ENCODE measurements around the gene MAX.

MAX gene

GRCh38 chr14:65057695-65058094 lies 44.6 kb downstream of the MAX start:
- Histone ChIP-seq H3K36me3 (ENCODE audit: control insufficient read depth in 5 of 5, insufficient read depth in 5 of 5, low read length in 5 of 5) (peaks cover 14 to 45% (median 38%) of the 10 kb centered on the region in 5 donors), H3K4me3 (ENCODE audit: low read depth in 1 of 5, low read length in 5 of 5) (no peak overlapping the region), H3K4me1 (ENCODE audit: control insufficient read depth in 5 of 5, insufficient read depth in 5 of 5, low read length in 5 of 5) (peaks cover 0 to 3% (median 2%) of the 10 kb centered on the region in 5 donors), H3K9ac (ENCODE audit: low read length in 5 of 5) (no peak overlapping the region), H3K27ac (ENCODE audit: low read depth, low read length) (no peak overlapping the region), H3K27me3 (ENCODE audit: control insufficient read depth in 5 of 5, insufficient read depth in 4 of 5, low read length in 5 of 5) (no peaks in the 10 kb centered on the region), H3K9me3 (ENCODE audit: control insufficient read depth in 5 of 5, low read length in 5 of 5) (no peaks in the 10 kb centered on the region)

- Histone ChIP-seq H3K9ac (ENCODE audit: low read length in 5 of 5) (no peak overlapping the region), H3K27me3 (ENCODE audit: control insufficient read depth in 5 of 5, insufficient read depth in 4 of 5, low read length in 5 of 5) (no peaks in the 10 kb centered on the region), H3K36me3 (ENCODE audit: control insufficient read depth in 5 of 5, insufficient read depth in 5 of 5, low read length in 5 of 5) (peaks cover 14 to 27% (median 20%) of the 10 kb centered on the region in 5 donors), H3K9me3 (ENCODE audit: control insufficient read depth in 5 of 5, low read length in 5 of 5) (no peaks in the 10 kb centered on the region), H3K27ac (ENCODE audit: low read depth, low read length) (no peak overlapping the region), H3K4me1 (ENCODE audit: control insufficient read depth in 5 of 5, insufficient read depth in 5 of 5, low read length in 5 of 5) (peaks cover 0 to 3% (median 0%) of the 10 kb centered on the region in 5 donors), H3K4me3 (ENCODE audit: low read depth in 1 of 5, low read length in 5 of 5) (no peak overlapping the region)
These were observed 47.7 kb downstream of the MAX start for GRCh38 chr14:65054471-65055085.

- Histone ChIP-seq H3K27ac (ENCODE audit: low read depth, low read length) (no peak overlapping the region), H3K4me3 (ENCODE audit: low read depth in 1 of 5, low read length in 5 of 5) (no peak overlapping the region), H3K36me3 (ENCODE audit: control insufficient read depth in 5 of 5, insufficient read depth in 5 of 5, low read length in 5 of 5) (peaks cover 14 to 27% (median 20%) of the 10 kb centered on the region in 5 donors), H3K27me3 (ENCODE audit: control insufficient read depth in 5 of 5, insufficient read depth in 4 of 5, low read length in 5 of 5) (no peaks in the 10 kb centered on the region), H3K9me3 (ENCODE audit: control insufficient read depth in 5 of 5, low read length in 5 of 5) (no peaks in the 10 kb centered on the region), H3K4me1 (ENCODE audit: control insufficient read depth in 5 of 5, insufficient read depth in 5 of 5, low read length in 5 of 5) (peaks cover 0 to 3% (median 0%) of the 10 kb centered on the region in 5 donors), H3K9ac (ENCODE audit: low read length in 5 of 5) (no peak overlapping the region)
These were observed 48.9 kb downstream of the MAX start for GRCh38 chr14:65053466-65053865.

GRCh38 chr14:65052832-65053231 lies 49.5 kb downstream of the MAX start:
- Histone ChIP-seq H3K9ac (ENCODE audit: low read length in 5 of 5) (no peak overlapping the region), H3K4me1 (ENCODE audit: control insufficient read depth in 5 of 5, insufficient read depth in 5 of 5, low read length in 5 of 5) (peaks cover 0 to 3% (median 0%) of the 10 kb centered on the region in 5 donors), H3K4me3 (ENCODE audit: low read depth in 1 of 5, low read length in 5 of 5) (no peak overlapping the region), H3K36me3 (ENCODE audit: control insufficient read depth in 5 of 5, insufficient read depth in 5 of 5, low read length in 5 of 5) (peaks cover 13 to 28% (median 21%) of the 10 kb centered on the region in 5 donors), H3K27ac (ENCODE audit: low read depth, low read length) (no peak overlapping the region), H3K9me3 (ENCODE audit: control insufficient read depth in 5 of 5, low read length in 5 of 5) (no peaks in the 10 kb centered on the region), H3K27me3 (ENCODE audit: control insufficient read depth in 5 of 5, insufficient read depth in 4 of 5, low read length in 5 of 5) (no peaks in the 10 kb centered on the region)

GRCh38 chr14:65045709-65046108 lies 56.6 kb downstream of the MAX start:
- H3K27ac ChIP-seq (ENCODE audit: low read depth, low read length), result no peak overlapping the region
- H3K9ac ChIP-seq (ENCODE audit: low read length in 5 of 5), result no peak overlapping the region
- H3K36me3 ChIP-seq (ENCODE audit: control insufficient read depth in 5 of 5, insufficient read depth in 5 of 5, low read length in 5 of 5), result peaks cover 12 to 38% (median 23%) of the 10 kb centered on the region in 5 donors
- no peaks in the 10 kb centered on the region for H3K9me3 ChIP-seq (ENCODE audit: control insufficient read depth in 5 of 5, low read length in 5 of 5)
- H3K27me3 ChIP-seq (ENCODE audit: control insufficient read depth in 5 of 5, insufficient read depth in 4 of 5, low read length in 5 of 5), result no peaks in the 10 kb centered on the region
- H3K4me1 ChIP-seq (ENCODE audit: control insufficient read depth in 5 of 5, insufficient read depth in 5 of 5, low read length in 5 of 5), result peaks cover 0 to 13% (median 6%) of the 10 kb centered on the region in 5 donors
- H3K4me3 ChIP-seq (ENCODE audit: low read depth in 1 of 5, low read length in 5 of 5), result no peak overlapping the region

- H3K27ac ChIP-seq (ENCODE audit: low read depth, low read length), result no peak overlapping the region
These were observed 57.3 kb downstream of the MAX start for GRCh38 chr14:65045006-65045405.

GRCh38 chr14:65044596-65044959 lies 57.7 kb downstream of the MAX start:
- Histone ChIP-seq H3K27me3 (ENCODE audit: control insufficient read depth in 5 of 5, insufficient read depth in 4 of 5, low read length in 5 of 5) (no peaks in the 10 kb centered on the region), H3K9ac (ENCODE audit: low read length in 5 of 5) (no peak overlapping the region), H3K4me3 (ENCODE audit: low read depth in 1 of 5, low read length in 5 of 5) (no peak overlapping the region), H3K9me3 (ENCODE audit: control insufficient read depth in 5 of 5, low read length in 5 of 5) (no peaks in the 10 kb centered on the region), H3K27ac (ENCODE audit: low read depth, low read length) (no peak overlapping the region), H3K36me3 (ENCODE audit: control insufficient read depth in 5 of 5, insufficient read depth in 5 of 5, low read length in 5 of 5) (peaks cover 12 to 40% (median 26%) of the 10 kb centered on the region in 5 donors), H3K4me1 (ENCODE audit: control insufficient read depth in 5 of 5, insufficient read depth in 5 of 5, low read length in 5 of 5) (peaks cover 0 to 13% (median 6%) of the 10 kb centered on the region in 5 donors)

More at GRCh38 chr14:65045006-65045405, 57.3 kb downstream of the MAX start:
- Histone ChIP-seq H3K9ac (ENCODE audit: low read length in 5 of 5) (no peak overlapping the region), H3K27me3 (ENCODE audit: control insufficient read depth in 5 of 5, insufficient read depth in 4 of 5, low read length in 5 of 5) (no peaks in the 10 kb centered on the region), H3K4me1 (ENCODE audit: control insufficient read depth in 5 of 5, insufficient read depth in 5 of 5, low read length in 5 of 5) (peaks cover 0 to 13% (median 6%) of the 10 kb centered on the region in 5 donors), H3K9me3 (ENCODE audit: control insufficient read depth in 5 of 5, low read length in 5 of 5) (no peaks in the 10 kb centered on the region), H3K4me3 (ENCODE audit: low read depth in 1 of 5, low read length in 5 of 5) (no peak overlapping the region), H3K36me3 (ENCODE audit: control insufficient read depth in 5 of 5, insufficient read depth in 5 of 5, low read length in 5 of 5) (peaks cover 12 to 40% (median 26%) of the 10 kb centered on the region in 5 donors)

- Histone ChIP-seq H3K4me1 (ENCODE audit: control insufficient read depth in 5 of 5, insufficient read depth in 5 of 5, low read length in 5 of 5) (peaks cover 0 to 13% (median 6%) of the 10 kb centered on the region in 5 donors), H3K27me3 (ENCODE audit: control insufficient read depth in 5 of 5, insufficient read depth in 4 of 5, low read length in 5 of 5) (no peaks in the 10 kb centered on the region), H3K9me3 (ENCODE audit: control insufficient read depth in 5 of 5, low read length in 5 of 5) (no peaks in the 10 kb centered on the region), H3K4me3 (ENCODE audit: low read depth in 1 of 5, low read length in 5 of 5) (no peak overlapping the region), H3K36me3 (ENCODE audit: control insufficient read depth in 5 of 5, insufficient read depth in 5 of 5, low read length in 5 of 5) (peaks cover 12 to 42% (median 26%) of the 10 kb centered on the region in 5 donors), H3K9ac (ENCODE audit: low read length in 5 of 5) (no peak overlapping the region), H3K27ac (ENCODE audit: low read depth, low read length) (no peak overlapping the region)
These were observed 58.3 kb downstream of the MAX start for GRCh38 chr14:65043893-65044595.

GRCh38 chr14:65042731-65043372 lies 59.5 kb downstream of the MAX start:
- no peaks in the 10 kb centered on the region for H3K27me3 ChIP-seq (ENCODE audit: control insufficient read depth in 5 of 5, insufficient read depth in 4 of 5, low read length in 5 of 5)
- no peak overlapping the region for H3K27ac ChIP-seq (ENCODE audit: low read depth, low read length)
- no peak overlapping the region for H3K9ac ChIP-seq (ENCODE audit: low read length in 5 of 5)
- peaks cover 0 to 13% (median 6%) of the 10 kb centered on the region in 5 donors for H3K4me1 ChIP-seq (ENCODE audit: control insufficient read depth in 5 of 5, insufficient read depth in 5 of 5, low read length in 5 of 5)
- no peaks in the 10 kb centered on the region for H3K9me3 ChIP-seq (ENCODE audit: control insufficient read depth in 5 of 5, low read length in 5 of 5)
- no peak overlapping the region for H3K4me3 ChIP-seq (ENCODE audit: low read depth in 1 of 5, low read length in 5 of 5)
- peaks cover 12 to 38% (median 26%) of the 10 kb centered on the region in 5 donors for H3K36me3 ChIP-seq (ENCODE audit: control insufficient read depth in 5 of 5, insufficient read depth in 5 of 5, low read length in 5 of 5)

GRCh38 chr14:65042296-65042695 lies 60.0 kb downstream of the MAX start:
- Histone ChIP-seq H3K9me3 (ENCODE audit: control insufficient read depth in 5 of 5, low read length in 5 of 5) (no peaks in the 10 kb centered on the region), H3K27ac (ENCODE audit: low read depth, low read length) (no peak overlapping the region), H3K9ac (ENCODE audit: low read length in 5 of 5) (no peak overlapping the region), H3K4me1 (ENCODE audit: control insufficient read depth in 5 of 5, insufficient read depth in 5 of 5, low read length in 5 of 5) (peaks cover 0 to 13% (median 6%) of the 10 kb centered on the region in 5 donors), H3K27me3 (ENCODE audit: control insufficient read depth in 5 of 5, insufficient read depth in 4 of 5, low read length in 5 of 5) (no peaks in the 10 kb centered on the region), H3K36me3 (ENCODE audit: control insufficient read depth in 5 of 5, insufficient read depth in 5 of 5, low read length in 5 of 5) (peaks cover 12 to 38% (median 26%) of the 10 kb centered on the region in 5 donors), H3K4me3 (ENCODE audit: low read depth in 1 of 5, low read length in 5 of 5) (no peak overlapping the region)

Measured in subcutaneous abdominal adipose tissue (tissue), 5 donors.